Peyer's patch (tissue), 4 donors: ENCODE data around the gene HDGFL2. TPM values are rescaled to one million over a fixed set of nuclear protein-coding genes. Genes with fewer than 3 reads are reported as not detected.

Experiments used
- DNase-seq, 3 donors: peaks; one replicate each; pipeline ENCODE4 v3.0.0-alpha.2; 2017 to 2019
- H3K27ac ChIP-seq, 4 donors: fragments of 200-600 bp; sonication (generic); one replicate each; pipeline ENCODE4 v1.5.1; 2016 to 2019
- H3K27me3 ChIP-seq, 2 donors: fragments of 200-600 bp; sonication (generic); one replicate each; pipeline ENCODE4 v1.5.1; 2019
- H3K36me3 ChIP-seq, 3 donors: fragments of 200-600 bp; sonication (generic); one replicate each; pipeline ENCODE4 v1.5.1; 2016 to 2019
- H3K4me1 ChIP-seq, 4 donors: fragments of 200-600 bp; sonication (generic); one replicate each; pipeline ENCODE4 v1.5.1; 2016 to 2019
- H3K4me3 ChIP-seq, 4 donors: fragments of 200-600 bp; sonication (generic); 1 replicate in 3 of 4; 2 replicates in 1 of 4; pipeline ENCODE4 v1.5.1; 2016 to 2019; ENCODE audit warnings: mild to moderate bottlenecking in 1 of 4
- H3K9me3 ChIP-seq, 4 donors: fragments of 200-600 bp; sonication (generic); one replicate each; pipeline ENCODE4 v1.5.1; 2016 to 2019; ENCODE audit warnings: mild to moderate bottlenecking in 1 of 4
- POLR2A ChIP-seq, 2 donors: fragments of 450-650 bp; IDR thresholded peaks; one replicate each; pipeline ENCODE4 v1.5.1; 2017; ENCODE audit warnings: antibody characterized with exemption in 2 of 2, mild to moderate bottlenecking in 2 of 2, moderate library complexity in 2 of 2
- total RNA-seq, 4 donors: library from RNA; depleted of rRNA; stranded (reverse); fragments of >200 nt; gene quantifications; one replicate each; pipeline ENCODE4 v1.1.0, GENCODE V29; 2016
- TF ChIP-seq, protein P1 (sequence below), 6 experiments: fragments of 450-650 bp in 4 of 6; fragments of 200-600 bp in 2 of 6; sonication (generic) in 1 of 6; IDR thresholded peaks; one replicate each; pipeline ENCODE4 v1.5.1; 2017 to 2019; ENCODE audit warnings: antibody characterized with exemption in 6 of 6, mild to moderate bottlenecking in 3 of 6, moderate library complexity in 1 of 6

Gene HDGFL2
- total RNA-seq, 4 donors from 2014 or later, result 20.5 to 73.4 (median 28.6) TPM

DNA sequence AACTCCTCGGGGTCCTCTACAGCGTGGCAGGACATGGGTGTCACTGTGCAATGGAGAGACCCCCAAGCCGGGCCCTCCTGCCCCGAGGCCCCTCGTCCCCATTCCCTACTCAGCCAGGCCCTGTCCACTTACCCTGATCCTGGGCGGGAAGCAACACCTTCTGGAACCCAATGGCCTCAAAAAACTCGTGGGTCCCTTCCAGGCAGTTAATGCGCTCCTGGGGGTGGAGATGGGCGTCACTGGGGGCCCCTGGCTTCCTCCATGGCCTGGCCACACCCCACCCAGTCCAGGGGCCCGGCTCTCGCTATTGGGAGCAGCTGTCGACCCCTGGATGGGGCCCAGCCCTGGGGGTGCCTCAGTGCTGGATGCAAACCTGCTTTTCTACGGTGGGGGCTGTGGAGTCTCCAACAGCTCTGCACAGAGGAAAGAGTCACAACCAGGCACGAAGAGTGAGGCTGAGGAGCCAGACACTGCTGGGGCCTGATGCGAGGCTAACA lies 25.3 kb upstream of the HDGFL2 start:
- H3K4me3 ChIP-seq, result no peak overlapping the region
- no peaks in the 10 kb centered on the region for H3K27me3 ChIP-seq
- no peak for TF ChIP-seq POLR2A (IDR thresholded peaks at IDR 0.05)
- TF ChIP-seq, protein P1, sequence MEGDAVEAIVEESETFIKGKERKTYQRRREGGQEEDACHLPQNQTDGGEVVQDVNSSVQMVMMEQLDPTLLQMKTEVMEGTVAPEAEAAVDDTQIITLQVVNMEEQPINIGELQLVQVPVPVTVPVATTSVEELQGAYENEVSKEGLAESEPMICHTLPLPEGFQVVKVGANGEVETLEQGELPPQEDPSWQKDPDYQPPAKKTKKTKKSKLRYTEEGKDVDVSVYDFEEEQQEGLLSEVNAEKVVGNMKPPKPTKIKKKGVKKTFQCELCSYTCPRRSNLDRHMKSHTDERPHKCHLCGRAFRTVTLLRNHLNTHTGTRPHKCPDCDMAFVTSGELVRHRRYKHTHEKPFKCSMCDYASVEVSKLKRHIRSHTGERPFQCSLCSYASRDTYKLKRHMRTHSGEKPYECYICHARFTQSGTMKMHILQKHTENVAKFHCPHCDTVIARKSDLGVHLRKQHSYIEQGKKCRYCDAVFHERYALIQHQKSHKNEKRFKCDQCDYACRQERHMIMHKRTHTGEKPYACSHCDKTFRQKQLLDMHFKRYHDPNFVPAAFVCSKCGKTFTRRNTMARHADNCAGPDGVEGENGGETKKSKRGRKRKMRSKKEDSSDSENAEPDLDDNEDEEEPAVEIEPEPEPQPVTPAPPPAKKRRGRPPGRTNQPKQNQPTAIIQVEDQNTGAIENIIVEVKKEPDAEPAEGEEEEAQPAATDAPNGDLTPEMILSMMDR (IDR thresholded peaks at IDR 0.05), result no peak
- H3K27ac ChIP-seq, result no peak overlapping the region
- no peak for DNase-seq
- no peaks in the 10 kb centered on the region for H3K9me3 ChIP-seq
- peaks cover 0 to 74% (median 0%) of the 10 kb centered on the region in 3 donors for H3K36me3 ChIP-seq
- peaks cover 0 to 4% (median 0%) of the 10 kb centered on the region in 4 donors for H3K4me1 ChIP-seq

DNA sequence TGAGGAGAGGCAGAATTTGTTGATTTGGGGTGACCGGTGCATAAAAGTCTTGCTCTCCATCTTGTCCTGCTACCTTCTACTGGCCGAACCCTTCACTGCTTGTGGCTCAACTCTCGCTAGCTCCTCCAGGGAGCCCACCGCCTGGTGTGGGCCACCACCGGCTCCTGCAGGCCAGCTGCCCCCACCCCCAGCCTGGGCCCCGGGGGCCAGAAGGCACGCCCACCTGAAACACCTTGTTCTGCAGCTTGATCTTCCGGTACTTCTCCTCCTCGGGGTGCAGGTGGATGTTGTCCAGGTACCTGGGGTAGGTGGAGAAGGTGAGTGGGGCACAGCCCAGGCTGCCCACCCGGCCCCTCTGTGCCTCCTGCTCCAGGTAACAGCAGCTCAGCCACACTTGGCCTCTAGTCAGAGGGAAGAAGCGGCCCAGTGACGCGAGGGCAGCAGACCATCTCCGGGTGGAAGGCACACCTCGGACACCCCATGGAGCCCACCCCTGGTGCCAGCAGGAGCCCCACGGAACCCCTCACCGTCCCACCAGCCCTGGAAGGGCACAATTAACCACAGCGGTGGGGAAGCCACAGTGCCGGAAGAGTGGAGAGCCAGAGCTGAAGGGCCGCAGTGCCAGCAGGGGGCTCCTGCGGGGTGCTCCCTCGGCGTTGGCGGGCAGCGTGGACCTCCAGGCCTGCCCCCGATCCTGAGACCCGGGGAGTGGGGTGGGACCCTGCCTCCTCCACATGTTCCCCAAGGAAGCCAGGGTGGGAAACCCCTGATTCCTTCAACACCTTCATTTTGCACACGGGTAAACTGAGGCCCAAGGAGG lies 24.6 kb upstream of the HDGFL2 start:
- H3K36me3 ChIP-seq, result peaks cover 0 to 82% (median 0%) of the 10 kb centered on the region in 3 donors
- no peak for TF ChIP-seq POLR2A (IDR thresholded peaks at IDR 0.05)
- TF ChIP-seq, protein P1 (IDR thresholded peaks at IDR 0.05), result no peak
- H3K4me3 ChIP-seq, result no peak overlapping the region
- no peaks in the 10 kb centered on the region for H3K9me3 ChIP-seq
- peaks cover 0 to 3% (median 0%) of the 10 kb centered on the region in 4 donors for H3K4me1 ChIP-seq
- DNase-seq, result no peak
- H3K27me3 ChIP-seq, result no peaks in the 10 kb centered on the region
- no peak overlapping the region for H3K27ac ChIP-seq

- TF ChIP-seq, protein P1 (IDR thresholded peaks at IDR 0.05), result no peak
- TF ChIP-seq POLR2A (IDR thresholded peaks at IDR 0.05), result no peak
- Histone ChIP-seq H3K27me3 (no peaks in the 10 kb centered on the region), H3K4me1 (no peaks in the 10 kb centered on the region), H3K27ac (no peak overlapping the region), H3K4me3 (no peak overlapping the region), H3K36me3 (peaks cover 0 to 90% (median 0%) of the 10 kb centered on the region in 3 donors), H3K9me3 (no peaks in the 10 kb centered on the region)
- DNase-seq, result no peak
These were observed 23.7 kb upstream of the HDGFL2 start for GRCh38 chr19:4448147-4448985.

DNA sequence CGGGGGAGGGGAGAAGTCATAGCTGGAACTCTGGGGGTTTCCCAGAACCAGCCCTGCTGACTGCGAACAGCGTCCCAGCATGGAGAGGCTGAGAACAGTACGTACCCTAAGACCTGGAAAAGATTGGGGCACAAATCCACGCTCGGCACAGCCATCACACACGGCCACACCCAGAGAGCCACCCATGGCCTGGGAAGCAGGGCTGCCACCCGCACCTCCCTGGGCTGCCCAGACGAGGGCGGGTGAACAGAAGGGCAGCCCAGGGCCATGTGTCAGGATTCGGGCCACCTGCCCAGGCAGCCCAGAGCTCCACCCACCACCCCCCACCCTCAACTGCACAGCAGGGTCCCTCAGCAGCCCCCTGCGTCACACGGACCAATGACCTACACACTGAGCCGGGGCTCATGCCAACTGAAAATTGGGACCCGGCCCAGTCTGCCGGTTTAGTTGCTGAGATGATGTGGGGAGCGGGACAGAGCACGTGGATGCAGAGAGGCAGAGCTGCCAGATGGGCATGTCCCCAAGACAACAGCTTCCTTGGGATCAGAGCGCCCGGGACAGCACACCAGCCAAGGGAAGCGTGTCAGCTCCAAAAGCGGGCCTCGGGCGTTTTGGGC lies 23.0 kb upstream of the HDGFL2 start:
- H3K4me1 ChIP-seq, result no peaks in the 10 kb centered on the region
- no peak for DNase-seq
- H3K27me3 ChIP-seq, result no peaks in the 10 kb centered on the region
- peak overlapping the region in 1 of 4 donors; percentile 22 for H3K27ac ChIP-seq
- TF ChIP-seq, protein P1 (IDR thresholded peaks at IDR 0.05), result no peak
- no peak for TF ChIP-seq POLR2A (IDR thresholded peaks at IDR 0.05)
- H3K9me3 ChIP-seq, result no peaks in the 10 kb centered on the region
- H3K36me3 ChIP-seq, result peaks cover 0 to 98% (median 0%) of the 10 kb centered on the region in 3 donors
- H3K4me3 ChIP-seq, result no peak overlapping the region

DNA sequence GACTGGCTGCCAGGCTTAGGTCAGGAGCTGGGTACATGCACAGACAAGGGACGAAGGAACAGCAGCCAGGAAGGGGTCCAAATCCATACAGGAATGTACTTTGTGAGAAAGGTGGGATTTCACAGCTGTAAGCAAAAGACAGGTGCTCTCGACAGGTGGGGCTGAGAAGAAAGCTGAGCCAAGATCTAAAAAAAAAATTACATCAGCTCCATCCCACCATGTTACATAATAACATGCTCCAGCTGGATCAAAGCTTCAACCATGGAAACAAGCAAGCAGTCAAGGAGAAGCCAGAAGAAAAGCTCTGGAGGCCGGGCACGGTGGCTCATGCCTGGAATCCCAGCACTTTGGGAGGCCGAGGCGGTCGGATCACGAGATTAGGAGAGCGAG lies 22.5 kb upstream of the HDGFL2 start:
- no peak overlapping the region for H3K27ac ChIP-seq
- H3K4me3 ChIP-seq, result no peak overlapping the region
- DNase-seq, result no peak
- H3K27me3 ChIP-seq, result no peaks in the 10 kb centered on the region
- H3K9me3 ChIP-seq, result no peaks in the 10 kb centered on the region
- H3K36me3 ChIP-seq, result peaks cover 0 to 97% (median 0%) of the 10 kb centered on the region in 3 donors
- TF ChIP-seq POLR2A (IDR thresholded peaks at IDR 0.05), result no peak
- TF ChIP-seq, protein P1 (IDR thresholded peaks at IDR 0.05), result no peak
- no peaks in the 10 kb centered on the region for H3K4me1 ChIP-seq
